H1 (cell line): ENCODE data around the gene UROD. TPM values are rescaled to one million over a fixed set of nuclear protein-coding genes. Genes with fewer than 3 reads are reported as not detected.

Source experiments
- CTCF ChIA-PET: fragments of 300-600 bp; sonication (Branson Sonifier 250); formaldehyde crosslinking; loops from one replicate; lab custom pipeline; 2021; ENCODE audit not compliant: partially characterized antibody; lab: Charles Lee
- POLR2A ChIA-PET: fragments of 300-600 bp; sonication (Branson Sonifier 250); formaldehyde crosslinking; loops from one replicate; lab custom pipeline; 2021; ENCODE audit warnings: inconsistent platforms; ENCODE audit not compliant: partially characterized antibody; lab: Charles Lee
- DNase-seq, 2 experiments: peaks; one replicate each; pipeline versions ENCODE4 v3.0.0 to v3.0.0-alpha.2; 2010 to 2022; ENCODE audit warnings: low spot score in 2 of 2, low read depth in 1 of 2, mixed read lengths in 1 of 2
- FAIRE-seq: peaks from 2 replicates; lab custom pipeline; 2011; peaks lifted over from hg19 to GRCh38; lab: Jason Lieb, UNC
- H2AFZ ChIP-seq: 2 replicates; pipeline ENCODE4 v1.8.1; 2012; ENCODE audit warnings: low read length, inconsistent platforms
- H2AK5ac ChIP-seq: 2 replicates; pipeline ENCODE4 v1.6.1; 2013; ENCODE audit warnings: low read depth, low read length
- H2BK120ac ChIP-seq: replicated peaks from 2 replicates; pipeline ENCODE3; 2013; ENCODE audit warnings: low read depth, low read length, inconsistent platforms
- H2BK12ac ChIP-seq: 2 replicates; pipeline ENCODE4 v1.6.1; 2013; ENCODE audit warnings: low read depth, low read length
- H2BK15ac ChIP-seq: 2 replicates; pipeline ENCODE4 v1.6.1; 2013; ENCODE audit warnings: low read length
- H2BK20ac ChIP-seq: 2 replicates; pipeline ENCODE4 v1.6.1; 2013; ENCODE audit warnings: low read length
- H2BK5ac ChIP-seq: 2 replicates; pipeline ENCODE4 v1.6.1; 2013; ENCODE audit warnings: low read depth, low read length
- H3K14ac ChIP-seq: 2 replicates; pipeline ENCODE4 v1.6.1; 2013; ENCODE audit warnings: inconsistent platforms; ENCODE audit not compliant: insufficient read length
- H3K18ac ChIP-seq: 2 replicates; pipeline ENCODE4 v1.6.1; 2013; ENCODE audit warnings: low read length; ENCODE audit errors: extremely low read depth
- H3K23ac ChIP-seq: 2 replicates; pipeline ENCODE4 v1.6.1; 2013; ENCODE audit warnings: inconsistent platforms; ENCODE audit not compliant: insufficient read length
- H3K23me2 ChIP-seq: 2 replicates; pipeline ENCODE4 v1.6.1; 2013; ENCODE audit warnings: low read depth, low read length
- H3K27ac ChIP-seq: 2 replicates; pipeline ENCODE4 v1.6.1; 2011; ENCODE audit warnings: low read depth, low read length, inconsistent platforms
- H3K27me3 ChIP-seq, 4 experiments: replicated peaks in 1 of 4; 1 replicate in 1 of 4; 2 replicates in 3 of 4; pipeline versions ENCODE4 v1.6.1 to v1.8.1; 2011 to 2013; ENCODE audit warnings: low read length in 3 of 4, mild to moderate bottlenecking in 3 of 4, inconsistent platforms in 2 of 4, mixed read lengths in 2 of 4, moderate library complexity in 1 of 4; ENCODE audit not compliant: control insufficient read depth in 3 of 4, insufficient read depth in 3 of 4; ENCODE audit errors: extremely low read depth in 1 of 4
- H3K36me3 ChIP-seq, 4 experiments: 2 replicates each; pipeline versions ENCODE4 v1.6.1 to v1.8.1; 2011 to 2013; ENCODE audit warnings: mild to moderate bottlenecking in 4 of 4, low read length in 3 of 4, moderate library complexity in 2 of 4, control low read depth in 1 of 4, inconsistent platforms in 1 of 4; ENCODE audit not compliant: insufficient read depth in 4 of 4, control insufficient read depth in 2 of 4
- H3K4ac ChIP-seq: replicated peaks from 2 replicates; pipeline ENCODE3; 2013; ENCODE audit warnings: low read length, low read depth, mixed read lengths, inconsistent platforms; ENCODE audit not compliant: insufficient read length
- H3K4me1 ChIP-seq, 4 experiments: replicated peaks in 1 of 4; 1 replicate in 1 of 4; 2 replicates in 3 of 4; pipeline versions ENCODE4 v1.6.1 to v1.8.1; 2011 to 2013; ENCODE audit warnings: low read length in 3 of 4, inconsistent platforms in 2 of 4, mixed read lengths in 1 of 4; ENCODE audit not compliant: insufficient read depth in 4 of 4, control insufficient read depth in 3 of 4
- H3K4me2 ChIP-seq, 2 experiments: 2 replicates each; pipeline versions ENCODE4 v1.6.1 to v1.8.1; 2011 to 2013; ENCODE audit warnings: low read depth in 2 of 2, low read length in 2 of 2, control low read depth in 1 of 2, inconsistent platforms in 1 of 2, mild to moderate bottlenecking in 1 of 2; ENCODE audit not compliant: insufficient read depth in 1 of 2
- H3K4me3 ChIP-seq, 4 experiments: fragments of 200-600, 300-600 bp in 1 of 4; sonication (generic), shearing (Covaris generic), sonication (Bioruptor Twin) in 1 of 4; 2 replicates each; pipeline versions ENCODE4 v1.5.1 to v1.8.1; 2011 to 2016; ENCODE audit warnings: low read length in 4 of 4, low read depth in 3 of 4, control low read depth in 2 of 4, inconsistent platforms in 2 of 4, mild to moderate bottlenecking in 2 of 4, mixed read lengths in 1 of 4, moderate library complexity in 1 of 4; ENCODE audit not compliant: insufficient read depth in 2 of 4; ENCODE audit errors: extremely low read depth in 1 of 4
- H3K56ac ChIP-seq: replicated peaks from 2 replicates; pipeline ENCODE3; 2013; ENCODE audit warnings: low read depth, mild to moderate bottlenecking, mixed read lengths, low read length, inconsistent platforms; ENCODE audit not compliant: insufficient read length
- H3K79me1 ChIP-seq: 2 replicates; pipeline ENCODE4 v1.6.1; 2013; ENCODE audit warnings: low read depth, low read length, control low read depth
- H3K79me2 ChIP-seq, 2 experiments: 2 replicates each; pipeline versions ENCODE4 v1.6.1 to v1.8.1; 2012 to 2013; ENCODE audit warnings: low read length in 2 of 2, mild to moderate bottlenecking in 2 of 2, inconsistent platforms in 1 of 2; ENCODE audit not compliant: insufficient read depth in 2 of 2, control insufficient read depth in 1 of 2
- H3K9ac ChIP-seq, 4 experiments: replicated peaks in 1 of 4; 1 replicate in 1 of 4; 2 replicates in 3 of 4; pipeline versions ENCODE4 v1.6.1 to v1.8.1; 2011 to 2013; ENCODE audit warnings: low read depth in 3 of 4, low read length in 3 of 4, control low read depth in 2 of 4, mild to moderate bottlenecking in 2 of 4, moderate library complexity in 2 of 4, inconsistent platforms in 1 of 4; ENCODE audit errors: extremely low read depth in 1 of 4
- H3K9me3 ChIP-seq, 2 experiments: 2 replicates each; pipeline versions ENCODE4 v1.6.1 to v1.8.1; 2012 to 2013; ENCODE audit warnings: mild to moderate bottlenecking in 2 of 2, moderate library complexity in 2 of 2, control low read depth in 1 of 2, inconsistent platforms in 1 of 2, low read depth in 1 of 2, low read length in 1 of 2, mixed read lengths in 1 of 2; ENCODE audit not compliant: insufficient read depth in 2 of 2
- H4K20me1 ChIP-seq, 2 experiments: replicated peaks in 1 of 2; 2 replicates each; pipeline versions ENCODE3 to v1.8.1; 2011 to 2013; ENCODE audit warnings: inconsistent platforms in 2 of 2, low read length in 2 of 2, mild to moderate bottlenecking in 1 of 2; ENCODE audit not compliant: insufficient read depth in 2 of 2, control insufficient read depth in 1 of 2
- H4K5ac ChIP-seq: 2 replicates; pipeline ENCODE4 v1.6.1; 2013; ENCODE audit warnings: low read length, low read depth, mixed read lengths, inconsistent platforms; ENCODE audit not compliant: insufficient read length
- H4K8ac ChIP-seq: 2 replicates; pipeline ENCODE4 v1.8.0; 2013; ENCODE audit warnings: mild to moderate bottlenecking, moderate library complexity, low read length, inconsistent platforms; ENCODE audit not compliant: insufficient read depth; ENCODE audit errors: extremely low read depth
- H4K91ac ChIP-seq: replicated peaks from 2 replicates; pipeline ENCODE3; 2013; ENCODE audit warnings: low read length, mixed read lengths, inconsistent platforms; ENCODE audit not compliant: insufficient read length
- CBX5 ChIP-seq: fragments of 300-800, 300-1000 bp; sonication (generic); IDR thresholded peaks from 2 replicates; pipeline ENCODE4 v1.7.1; 2016; ENCODE audit warnings: antibody characterized with exemption, low read length, low read depth
- EGR1 ChIP-seq: IDR thresholded peaks from 2 replicates; pipeline ENCODE4 v1.6.1; 2011; ENCODE audit warnings: low read depth, low read length, borderline replicate concordance
- FOSL1 ChIP-seq: IDR thresholded peaks from 2 replicates; pipeline ENCODE4 v1.6.1; 2011; ENCODE audit warnings: mild to moderate bottlenecking, low read depth, low read length, moderate library complexity; ENCODE audit not compliant: insufficient read depth
- POLR2A ChIP-seq, 2 experiments: IDR thresholded peaks; 1 replicate in 1 of 2; 2 replicates in 1 of 2; pipeline ENCODE4 v1.6.1; 2011; ENCODE audit warnings: low read depth in 2 of 2, low read length in 2 of 2, mild to moderate bottlenecking in 2 of 2; ENCODE audit errors: control extremely low read depth in 1 of 2
- TAF7 ChIP-seq: optimal IDR thresholded peaks from 2 replicates; pipeline ENCODE3; 2011; ENCODE audit warnings: low read depth, mild to moderate bottlenecking, inconsistent platforms, low read length, moderate library complexity, borderline replicate concordance
- WGBS, 2 experiments: shearing (Covaris generic) in 1 of 2; methylation state at CpG; one replicate each; pipeline versions ENCODE4 v1.1.6 to v1.1.7; 2013 to 2015; ENCODE audit warnings: low lambda C conversion rate in 2 of 2, mixed read lengths in 2 of 2, inconsistent platforms in 1 of 2, low coverage in 1 of 2, missing lambda C conversion rate in 1 of 2; ENCODE audit not compliant: insufficient replicate concordance in 2 of 2, insufficient coverage in 1 of 2, insufficient read length in 1 of 2; ENCODE audit errors: extremely low coverage in 1 of 2, missing lambda C conversion rate in 1 of 2; 5-methylcytosine and 5-hydroxymethylcytosine counted together
- polyA plus RNA-seq, 7 experiments: library from polyadenylated mRNA; depleted of rRNA in 3 of 7; stranded (reverse) in 5 of 7; unstranded in 2 of 7; fragments of >200 nt in 5 of 7; fragments of 200-250 nt in 2 of 7; gene quantifications; 1 replicate in 5 of 7; 2 replicates in 1 of 7; 4 replicates in 1 of 7; pipeline versions ENCODE4 v1.2.1 to v1.2.3, GENCODE V29; 2011 to 2013; ENCODE audit warnings: missing spikeins in 2 of 7, mixed read lengths in 2 of 7
- total RNA-seq: library from RNA; stranded (reverse); fragmentation: NEBNext Ultra II Directional; extraction: Animal tissue kit (Norgen Biotek cat#: 25700); gene quantifications from 2 replicates; pipeline ENCODE4 v1.2.1, GENCODE V29; 2021
- TF ChIP-seq, protein P1 (sequence below): IDR thresholded peaks from 2 replicates; pipeline ENCODE4 v1.6.1; 2012; ENCODE audit warnings: inconsistent platforms

The UROD gene
- total and polyA plus RNA-seq, 2 of the 8 experiments (the other 6 are each of a cell fraction or from before 2014, with no cell fraction given): 86.6 to 220 TPM

- H3K4me1 ChIP-seq: no peaks in the 10 kb centered on the region
- H2BK12ac ChIP-seq: no peak overlapping the region
- no peak for DNase-seq
- no peaks in the 10 kb centered on the region for H3K27me3 ChIP-seq
- H4K20me1 ChIP-seq: no peaks in the 10 kb centered on the region
- H3K4ac ChIP-seq: no peak overlapping the region
- no peak overlapping the region for H2AFZ ChIP-seq
- no peak overlapping the region for H3K9ac ChIP-seq
- H4K5ac ChIP-seq: no peak overlapping the region
- no peak overlapping the region for H3K23ac ChIP-seq
- WGBS, 2 experiments: 100% methylated on average over 1 of the region's 1 CpG; no CpG with 5 or more reads in 1 of the 2 experiments
- H3K79me2 ChIP-seq: no peaks in the 10 kb centered on the region
- H3K14ac ChIP-seq: no peak overlapping the region
- FAIRE-seq: no peak
- H2BK20ac ChIP-seq: no peak overlapping the region
- H2BK15ac ChIP-seq: no peak overlapping the region
- H4K8ac ChIP-seq: no peak overlapping the region
- H3K79me1 ChIP-seq: no peaks in the 10 kb centered on the region
- ChIA-PET CTCF (no interaction called here), POLR2A (no interaction called here)
- H4K91ac ChIP-seq: no peak overlapping the region
- H2BK5ac ChIP-seq: no peak overlapping the region
- no peak overlapping the region for H2AK5ac ChIP-seq
- H3K56ac ChIP-seq: no peak overlapping the region
- H3K9me3 ChIP-seq: no peaks in the 10 kb centered on the region
- H3K18ac ChIP-seq: no peak overlapping the region
- peaks cover 0 to 17% (median 7%) of the 10 kb centered on the region in 4 experiments; a peak in 4 of 8 replicates for H3K36me3 ChIP-seq
- no peak overlapping the region for H3K4me2 ChIP-seq
- no peak overlapping the region for H3K4me3 ChIP-seq
- no peak overlapping the region for H3K27ac ChIP-seq
- no peak overlapping the region for H2BK120ac ChIP-seq
- H3K23me2 ChIP-seq: no peaks in the 10 kb centered on the region
- no peak for TF ChIP-seq FOSL1
- TF ChIP-seq EGR1: no peak
- TF ChIP-seq, protein P1, sequence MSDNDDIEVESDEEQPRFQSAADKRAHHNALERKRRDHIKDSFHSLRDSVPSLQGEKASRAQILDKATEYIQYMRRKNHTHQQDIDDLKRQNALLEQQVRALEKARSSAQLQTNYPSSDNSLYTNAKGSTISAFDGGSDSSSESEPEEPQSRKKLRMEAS: no peak
- no peak for TF ChIP-seq TAF7
- no peak for TF ChIP-seq CBX5
- TF ChIP-seq POLR2A (IDR thresholded peaks at IDR 0.05; ENCODE audit: control extremely low read depth in 1 of 2, low read depth in 2 of 2, low read length in 2 of 2): no peak
Measured at GRCh38 chr1:44973645-44974044, 38.4 kb upstream of the UROD start.
